ENCODE results near the gene CDH4. TPM values are rescaled to one million over a fixed set of nuclear protein-coding genes. Genes with fewer than 3 reads are reported as not detected.

CDH4 gene
- total and polyA plus RNA-seq, 11 donors: 0.04 to 0.54 (median 0.08) TPM; not detected in 1

GRCh38 chr20:61482901-61483300, 230.8 kb downstream of the CDH4 start:
- DNase-seq (no peak), ATAC-seq (no peak)
- no peak overlapping the region for H3K27ac ChIP-seq
- intact Hi-C loops (cut with DNase I): no loop called here
- TF ChIP-seq, protein P1, sequence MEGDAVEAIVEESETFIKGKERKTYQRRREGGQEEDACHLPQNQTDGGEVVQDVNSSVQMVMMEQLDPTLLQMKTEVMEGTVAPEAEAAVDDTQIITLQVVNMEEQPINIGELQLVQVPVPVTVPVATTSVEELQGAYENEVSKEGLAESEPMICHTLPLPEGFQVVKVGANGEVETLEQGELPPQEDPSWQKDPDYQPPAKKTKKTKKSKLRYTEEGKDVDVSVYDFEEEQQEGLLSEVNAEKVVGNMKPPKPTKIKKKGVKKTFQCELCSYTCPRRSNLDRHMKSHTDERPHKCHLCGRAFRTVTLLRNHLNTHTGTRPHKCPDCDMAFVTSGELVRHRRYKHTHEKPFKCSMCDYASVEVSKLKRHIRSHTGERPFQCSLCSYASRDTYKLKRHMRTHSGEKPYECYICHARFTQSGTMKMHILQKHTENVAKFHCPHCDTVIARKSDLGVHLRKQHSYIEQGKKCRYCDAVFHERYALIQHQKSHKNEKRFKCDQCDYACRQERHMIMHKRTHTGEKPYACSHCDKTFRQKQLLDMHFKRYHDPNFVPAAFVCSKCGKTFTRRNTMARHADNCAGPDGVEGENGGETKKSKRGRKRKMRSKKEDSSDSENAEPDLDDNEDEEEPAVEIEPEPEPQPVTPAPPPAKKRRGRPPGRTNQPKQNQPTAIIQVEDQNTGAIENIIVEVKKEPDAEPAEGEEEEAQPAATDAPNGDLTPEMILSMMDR (IDR thresholded peaks at IDR 0.05): no peak
- no peak for TF ChIP-seq POLR2A (IDR thresholded peaks at IDR 0.05)
- H3K36me3 ChIP-seq: no peaks in the 10 kb centered on the region
- WGBS, 4 donors: 76 to 87% (median 81%) methylated on average over 3 of the region's 3 CpGs
- peaks cover 0 to 13% (median 0%) of the 10 kb centered on the region in 9 donors for H3K27me3 ChIP-seq
- H3K4me1 ChIP-seq: no peaks in the 10 kb centered on the region
- no peak overlapping the region for H3K4me3 ChIP-seq
- peaks cover 0 to 6% (median 0%) of the 10 kb centered on the region in 12 donors for H3K9me3 ChIP-seq

GRCh38 chr20:61483336-61484067, 231.4 kb downstream of the CDH4 start:
- Histone ChIP-seq H3K4me3 (no peak overlapping the region), H3K9me3 (peaks cover 0 to 6% (median 0%) of the 10 kb centered on the region in 12 donors), H3K4me1 (no peaks in the 10 kb centered on the region), H3K27me3 (peaks cover 0 to 13% (median 0%) of the 10 kb centered on the region in 9 donors), H3K36me3 (no peaks in the 10 kb centered on the region), H3K27ac (no peak overlapping the region)
- ATAC-seq (no peak), DNase-seq (no peak)
- intact Hi-C loops (cut with DNase I): no loop called here
- WGBS, 4 donors: 71 to 87% (median 83%) methylated on average over 12 to 16 of the region's 16 CpGs
- no peak for TF ChIP-seq POLR2A (IDR thresholded peaks at IDR 0.05)
- TF ChIP-seq, protein P1 (IDR thresholded peaks at IDR 0.05): no peak

- intact Hi-C loops (cut with DNase I): no loop called here
- no peak for DNase-seq
- WGBS, 4 donors: 85 to 89% (median 87%) methylated on average over 6 of the region's 6 CpGs
Observed at GRCh38 chr20:61486198-61486597, 234.1 kb downstream of the CDH4 start.

DNA sequence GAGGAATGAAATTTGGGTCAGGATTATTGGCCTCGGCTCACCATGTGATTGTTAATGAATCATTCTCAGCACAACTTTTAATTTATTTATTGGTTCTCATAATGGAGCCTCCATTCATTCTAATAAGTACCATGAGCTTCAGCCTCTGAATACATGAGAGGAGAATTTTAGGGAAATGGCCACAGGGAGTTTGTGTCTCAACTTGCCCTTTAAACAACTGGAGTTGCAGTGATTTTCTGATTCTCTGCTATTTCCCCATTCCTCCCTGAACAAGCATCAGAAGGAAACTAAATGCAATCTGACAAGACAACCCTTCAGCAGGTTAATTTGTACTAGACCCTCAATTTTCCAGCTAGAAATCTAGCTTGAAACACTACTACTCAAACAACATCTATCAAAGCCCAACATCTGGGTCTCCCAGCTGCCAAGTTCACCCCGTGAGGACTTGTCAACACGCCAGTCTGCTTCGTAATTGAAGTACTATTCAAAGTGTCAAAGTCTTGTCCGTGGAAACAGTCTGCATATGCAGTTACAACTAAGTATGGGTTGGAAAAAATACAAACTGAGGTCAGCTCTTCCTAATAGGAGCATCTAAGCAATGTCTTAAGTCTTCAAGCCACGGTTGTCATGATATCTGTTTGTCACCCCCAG, 235.4 kb downstream of the CDH4 start:
- WGBS, 4 donors: 45 to 55% (median 53%) methylated on average over 6 of the region's 6 CpGs
- intact Hi-C loops (cut with DNase I): no loop called here
- ATAC-seq: no peak
- no peak for TF ChIP-seq POLR2A (IDR thresholded peaks at IDR 0.05)
- TF ChIP-seq, protein P1 (IDR thresholded peaks at IDR 0.05): no peak
- Histone ChIP-seq H3K27me3 (peaks cover 0 to 19% (median 0%) of the 10 kb centered on the region in 9 donors), H3K4me1 (no peaks in the 10 kb centered on the region), H3K27ac (no peak overlapping the region), H3K9me3 (no peaks in the 10 kb centered on the region), H3K4me3 (no peak overlapping the region), H3K36me3 (no peaks in the 10 kb centered on the region)
- DNase-seq: no peak

More at GRCh38 chr20:61486198-61486597, 234.1 kb downstream of the CDH4 start:
- Histone ChIP-seq H3K9me3 (no peaks in the 10 kb centered on the region), H3K27ac (no peak overlapping the region), H3K27me3 (peaks cover 0 to 19% (median 0%) of the 10 kb centered on the region in 9 donors), H3K36me3 (no peaks in the 10 kb centered on the region), H3K4me3 (no peak overlapping the region), H3K4me1 (no peaks in the 10 kb centered on the region)
- no peak for TF ChIP-seq POLR2A (IDR thresholded peaks at IDR 0.05)
- TF ChIP-seq, protein P1 (IDR thresholded peaks at IDR 0.05): no peak
- ATAC-seq: no peak
